Left lung (tissue), 10 donors: ENCODE measurements around the gene POMT2. TPM values are rescaled to one million over a fixed set of nuclear protein-coding genes. Genes with fewer than 3 reads are reported as not detected.
"Not testable (repeated sequence)": the region's sequence is repeated elsewhere in the genome, so short reads cannot be mapped to it uniquely, and the experiment has no call there.

Experiments
- ATAC-seq: fragments of 200-7000 bp; cut with Tn5 transposase; one replicate; pipeline ENCODE4 v1.9.1; 2020; ENCODE audit warnings: moderate library complexity
- DNase-seq, 4 donors: peaks; one replicate each; pipeline ENCODE4 v3.0.0-alpha.2; 2013 to 2020
- H3K27ac ChIP-seq, 2 donors: fragments of 200-600 bp; sonication (generic) in 1 of 2; one replicate each; pipeline versions ENCODE4 v1.5.0 to v1.8.0; 2020 to 2021
- H3K27me3 ChIP-seq, 2 donors: fragments of 200-600 bp; sonication (generic) in 1 of 2; one replicate each; pipeline versions ENCODE4 v1.5.0 to v1.8.0; 2020 to 2021
- H3K36me3 ChIP-seq, 2 donors: fragments of 200-600 bp; sonication (generic) in 1 of 2; one replicate each; pipeline versions ENCODE4 v1.5.0 to v1.8.0; 2020 to 2021
- H3K4me1 ChIP-seq, 2 donors: fragments of 200-600 bp; one replicate each; pipeline ENCODE4 v1.8.0; 2021
- H3K4me3 ChIP-seq, 2 donors: fragments of 200-600 bp; sonication (generic) in 1 of 2; one replicate each; pipeline versions ENCODE4 v1.5.0 to v1.8.0; 2020 to 2021; ENCODE audit warnings: mild to moderate bottlenecking in 1 of 2
- H3K9me3 ChIP-seq, 2 donors: fragments of 200-600 bp; sonication (generic) in 1 of 2; one replicate each; pipeline versions ENCODE4 v1.5.0 to v1.8.0; 2020 to 2021
- intact Hi-C, 2 donors: fragments of 100-400 bp; cut with DNase I; formaldehyde crosslinking; loops; one replicate each; pipeline versions ENCODE4 v1.11.2 to v1.14.2; 2022
- polyA plus RNA-seq, 6 donors: library from polyadenylated mRNA; unstranded; fragments of 120-200 nt; gene quantifications; one replicate each; pipeline ENCODE4 v1.2.1, GENCODE V29; 2013; ENCODE audit not compliant: insufficient read length in 6 of 6
- total RNA-seq, 2 donors: library from RNA; stranded (reverse); fragmentation: NEBNext Ultra II Directional; extraction: Animal tissue kit (Norgen Biotek cat#: 25700); gene quantifications; one replicate each; pipeline ENCODE4 v1.2.1, GENCODE V29; 2021
- TF ChIP-seq, protein P1 (sequence below), 2 donors: fragments of 200-600 bp; sonication (generic) in 1 of 2; IDR thresholded peaks; one replicate each; pipeline versions ENCODE4 v1.5.0 to v1.8.0; 2021; ENCODE audit warnings: antibody characterized with exemption in 2 of 2
- donor health status: DM: no; HTN: yes; CAD: no.
- donor health status: DM: no; HTN: no; CAD: no.

Gene POMT2
- total and polyA plus RNA-seq, 8 donors, result 25.5 to 34.3 (median 31.6) TPM

DNA sequence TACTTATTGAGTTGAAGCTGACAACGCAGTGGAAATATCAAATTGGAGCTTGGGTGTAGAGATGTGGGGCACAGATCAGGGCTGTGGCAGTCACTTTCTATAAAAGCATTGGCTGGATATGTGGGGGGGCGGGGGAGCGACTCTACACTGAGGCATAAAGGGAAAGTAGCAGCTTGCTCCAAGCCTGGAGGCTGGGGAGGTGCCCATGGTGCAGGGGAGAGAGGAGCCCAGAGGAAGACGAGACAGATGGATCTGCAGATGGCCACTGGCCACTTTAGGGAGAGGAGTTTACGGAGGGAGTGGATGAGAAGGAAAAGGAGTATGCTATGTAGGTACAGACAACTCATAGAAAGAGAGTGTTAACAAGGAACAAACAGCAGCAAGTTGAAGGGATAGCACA is 36.2 kb downstream of the POMT2 start:
- TF ChIP-seq, protein P1, sequence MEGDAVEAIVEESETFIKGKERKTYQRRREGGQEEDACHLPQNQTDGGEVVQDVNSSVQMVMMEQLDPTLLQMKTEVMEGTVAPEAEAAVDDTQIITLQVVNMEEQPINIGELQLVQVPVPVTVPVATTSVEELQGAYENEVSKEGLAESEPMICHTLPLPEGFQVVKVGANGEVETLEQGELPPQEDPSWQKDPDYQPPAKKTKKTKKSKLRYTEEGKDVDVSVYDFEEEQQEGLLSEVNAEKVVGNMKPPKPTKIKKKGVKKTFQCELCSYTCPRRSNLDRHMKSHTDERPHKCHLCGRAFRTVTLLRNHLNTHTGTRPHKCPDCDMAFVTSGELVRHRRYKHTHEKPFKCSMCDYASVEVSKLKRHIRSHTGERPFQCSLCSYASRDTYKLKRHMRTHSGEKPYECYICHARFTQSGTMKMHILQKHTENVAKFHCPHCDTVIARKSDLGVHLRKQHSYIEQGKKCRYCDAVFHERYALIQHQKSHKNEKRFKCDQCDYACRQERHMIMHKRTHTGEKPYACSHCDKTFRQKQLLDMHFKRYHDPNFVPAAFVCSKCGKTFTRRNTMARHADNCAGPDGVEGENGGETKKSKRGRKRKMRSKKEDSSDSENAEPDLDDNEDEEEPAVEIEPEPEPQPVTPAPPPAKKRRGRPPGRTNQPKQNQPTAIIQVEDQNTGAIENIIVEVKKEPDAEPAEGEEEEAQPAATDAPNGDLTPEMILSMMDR (IDR thresholded peaks at IDR 0.05), result no peak
- Histone ChIP-seq H3K4me3 (no peak overlapping the region), H3K9me3 (no peaks in the 10 kb centered on the region), H3K36me3 (peaks cover 0 to 88% of the 10 kb centered on the region in 2 donors), H3K27me3 (no peaks in the 10 kb centered on the region), H3K4me1 (no peaks in the 10 kb centered on the region), H3K27ac (no peak overlapping the region)
- no peak for DNase-seq
- intact Hi-C loops, result no loop called here
- no peak for ATAC-seq

DNA sequence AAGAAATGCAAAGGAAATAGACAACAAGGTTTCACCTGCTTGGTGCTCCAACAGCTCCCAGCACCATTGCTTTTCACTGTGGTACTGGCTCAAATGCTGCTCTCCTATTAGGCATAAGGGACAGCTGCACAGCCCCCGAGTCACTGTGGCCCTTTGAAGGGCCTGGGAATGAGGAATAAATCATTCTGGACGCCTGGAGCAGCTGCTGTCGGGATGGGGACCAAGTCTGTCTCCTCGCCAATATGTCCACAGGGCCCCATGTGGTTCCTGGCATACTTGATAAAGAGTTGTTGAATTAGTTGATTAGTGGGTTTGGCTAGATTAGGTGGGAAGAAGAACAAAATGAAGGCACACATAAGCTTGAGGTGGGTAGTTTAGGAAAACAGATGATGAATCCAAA is 36.6 kb downstream of the POMT2 start:
- peaks cover 0 to 90% of the 10 kb centered on the region in 2 donors for H3K36me3 ChIP-seq
- intact Hi-C loops, result no loop called here
- TF ChIP-seq, protein P1 (IDR thresholded peaks at IDR 0.05), result no peak
- no peak overlapping the region for H3K27ac ChIP-seq
- H3K4me1 ChIP-seq, result no peaks in the 10 kb centered on the region
- DNase-seq (no peak), ATAC-seq (no peak)
- no peak overlapping the region for H3K4me3 ChIP-seq
- H3K9me3 ChIP-seq, result no peaks in the 10 kb centered on the region
- H3K27me3 ChIP-seq, result no peaks in the 10 kb centered on the region

DNA sequence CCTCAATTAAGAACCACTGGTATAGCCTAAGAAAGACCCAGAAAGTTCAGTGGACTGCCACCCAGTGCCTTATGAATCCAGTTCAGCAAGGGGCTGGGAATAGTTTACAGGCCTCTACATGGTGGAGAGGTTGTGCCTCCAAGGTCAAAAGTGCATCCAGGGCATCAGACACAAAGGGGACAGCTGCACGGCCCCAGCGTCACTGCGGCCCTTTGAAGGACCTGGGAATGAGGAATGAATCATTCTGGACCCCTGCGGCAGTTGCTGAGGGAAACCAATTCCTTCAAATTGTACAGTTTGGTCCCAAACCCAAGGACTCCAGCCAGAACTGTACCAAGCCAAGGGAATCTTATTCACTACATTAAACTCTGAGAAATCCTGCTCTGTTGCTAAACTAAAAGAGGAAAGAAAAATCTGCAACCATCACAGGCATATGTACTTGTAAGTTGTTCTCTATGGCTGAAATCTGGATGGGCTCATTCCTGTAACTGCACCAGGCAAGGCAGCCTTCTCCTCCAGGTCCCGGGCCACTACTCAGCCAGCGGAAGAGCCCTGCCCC is 38.8 kb downstream of the POMT2 start:
- Histone ChIP-seq H3K27me3 (no peaks in the 10 kb centered on the region), H3K4me3 (no peak overlapping the region), H3K36me3 (peaks cover 0 to 96% of the 10 kb centered on the region in 2 donors), H3K9me3 (no peaks in the 10 kb centered on the region), H3K4me1 (no peaks in the 10 kb centered on the region), H3K27ac (no peak overlapping the region)
- no peak for DNase-seq
- intact Hi-C loops, result no loop called here
- TF ChIP-seq, protein P1 (IDR thresholded peaks at IDR 0.05), result no peak
- no peak for ATAC-seq

DNA sequence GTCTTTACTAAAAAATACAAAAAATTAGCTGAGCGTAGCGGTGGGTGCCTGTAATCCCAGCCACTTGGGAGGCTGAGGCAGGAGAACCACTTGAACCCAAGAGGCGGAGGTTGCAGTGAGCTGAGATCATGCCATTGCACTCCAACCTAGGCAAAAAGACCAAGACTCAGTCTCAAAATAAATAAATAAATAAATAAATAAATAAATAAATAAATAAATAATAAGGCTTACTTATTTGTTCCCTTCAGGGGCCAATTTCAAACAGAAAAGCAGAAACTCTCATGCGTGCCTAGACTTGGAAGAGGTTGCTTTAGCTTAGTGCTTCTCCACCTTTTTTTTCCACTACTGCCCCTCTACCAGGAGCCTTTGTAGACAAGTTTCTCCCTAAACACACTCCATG is 39.8 kb downstream of the POMT2 start:
- ATAC-seq, H3K4me1 ChIP-seq, H3K4me3 ChIP-seq, H3K27me3 ChIP-seq, H3K27ac ChIP-seq, H3K9me3 ChIP-seq, intact Hi-C loops, DNase-seq: not testable (repeated sequence)
- peaks cover 0 to 97% of the 10 kb centered on the region in 2 donors for H3K36me3 ChIP-seq

DNA sequence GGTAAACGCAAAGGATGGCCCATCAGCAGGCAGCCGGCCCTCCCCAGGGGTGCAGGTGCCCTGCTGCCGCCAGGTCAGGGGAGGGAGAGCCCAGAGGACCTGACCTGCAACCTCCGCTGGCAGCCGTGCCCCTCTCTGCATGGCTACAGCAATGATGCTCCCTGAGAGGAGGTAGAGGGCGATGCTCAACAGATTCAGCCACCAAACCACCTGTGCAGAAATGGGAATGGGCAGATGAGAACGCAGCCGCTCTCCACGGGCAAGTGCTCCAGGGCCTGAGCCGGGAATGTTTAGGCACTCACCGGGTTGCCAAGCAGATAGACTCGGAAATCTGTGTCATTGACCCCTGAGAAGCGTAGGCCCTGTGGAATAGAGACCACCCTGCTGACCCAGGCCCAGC is 41.0 kb downstream of the POMT2 start:
- no peak overlapping the region for H3K27ac ChIP-seq
- H3K4me3 ChIP-seq, result no peak overlapping the region
- intact Hi-C loops, result no loop called here
- H3K4me1 ChIP-seq, result no peaks in the 10 kb centered on the region
- no peaks in the 10 kb centered on the region for H3K27me3 ChIP-seq
- TF ChIP-seq, protein P1 (IDR thresholded peaks at IDR 0.05), result no peak
- no peaks in the 10 kb centered on the region for H3K9me3 ChIP-seq
- H3K36me3 ChIP-seq, result peaks cover 0 to 87% of the 10 kb centered on the region in 2 donors
- ATAC-seq (no peak), DNase-seq (peak in 1 of 4 donors; percentile 66)
